GM15510 (cell line): ENCODE results near the gene PMPCA.

Source experiments
- POLR2A ChIP-seq: IDR thresholded peaks from 3 replicates; pipeline ENCODE4 v1.6.1; 2011; ENCODE audit warnings: borderline replicate concordance; ENCODE audit not compliant: insufficient read length; ENCODE audit errors: extremely low read depth

The PMPCA gene

DNA sequence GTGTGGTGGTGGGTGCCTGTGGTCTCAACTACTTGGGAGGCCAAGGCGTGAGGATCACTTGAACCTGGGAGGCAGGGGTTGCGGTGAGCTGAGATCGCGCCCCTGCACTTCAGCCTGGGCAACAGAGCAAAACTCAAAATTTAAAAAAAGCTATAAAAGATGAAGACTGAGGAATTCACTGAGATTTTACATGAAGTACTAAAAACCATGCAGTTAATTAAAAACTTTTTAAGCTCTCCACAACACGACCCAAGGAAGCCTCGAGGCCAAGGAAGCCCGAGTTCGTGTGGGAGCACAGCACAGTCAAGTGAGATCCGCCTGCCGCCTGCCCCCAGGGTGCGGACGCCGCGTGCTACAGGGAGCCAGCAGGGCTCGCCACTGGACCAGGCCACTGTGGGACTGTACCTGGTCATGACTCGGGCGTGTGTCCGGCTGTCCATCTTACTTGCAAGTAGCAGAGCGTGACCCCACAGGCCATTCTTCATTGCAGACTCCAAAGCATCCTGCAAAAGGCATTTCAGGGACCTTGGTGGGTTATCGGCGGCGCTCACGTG is 50.4 kb downstream of the PMPCA start:
- TF ChIP-seq POLR2A, result no peak

DNA sequence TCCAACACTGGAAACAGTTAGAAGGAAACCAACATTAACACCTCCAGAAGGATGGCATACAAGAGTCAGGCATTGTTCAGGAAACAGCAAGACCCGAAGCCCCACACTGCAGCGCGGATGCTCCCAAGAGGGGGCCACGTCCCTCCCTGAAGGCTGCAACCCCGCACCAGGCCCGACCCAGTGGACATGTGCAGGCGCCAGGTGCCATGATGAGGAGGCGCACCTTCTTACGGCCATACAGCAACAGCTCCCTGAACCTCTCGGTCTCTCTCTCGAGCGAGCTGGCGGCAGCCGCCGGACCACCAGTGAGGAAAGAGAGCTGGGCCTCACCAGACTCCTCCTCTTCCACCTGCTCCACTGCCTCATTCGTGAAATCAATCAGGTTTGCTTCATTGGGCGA is 52.2 kb downstream of the PMPCA start:
- no peak for TF ChIP-seq POLR2A

- no peak for TF ChIP-seq POLR2A
These were observed 53.1 kb downstream of the PMPCA start for GRCh38 chr9:136463578-136463977.

GRCh38 chr9:136464241-136464640 is 53.8 kb downstream of the PMPCA start:
- TF ChIP-seq POLR2A, result no peak

GRCh38 chr9:136465500-136466154 is 55.2 kb downstream of the PMPCA start:
- no peak for TF ChIP-seq POLR2A

DNA sequence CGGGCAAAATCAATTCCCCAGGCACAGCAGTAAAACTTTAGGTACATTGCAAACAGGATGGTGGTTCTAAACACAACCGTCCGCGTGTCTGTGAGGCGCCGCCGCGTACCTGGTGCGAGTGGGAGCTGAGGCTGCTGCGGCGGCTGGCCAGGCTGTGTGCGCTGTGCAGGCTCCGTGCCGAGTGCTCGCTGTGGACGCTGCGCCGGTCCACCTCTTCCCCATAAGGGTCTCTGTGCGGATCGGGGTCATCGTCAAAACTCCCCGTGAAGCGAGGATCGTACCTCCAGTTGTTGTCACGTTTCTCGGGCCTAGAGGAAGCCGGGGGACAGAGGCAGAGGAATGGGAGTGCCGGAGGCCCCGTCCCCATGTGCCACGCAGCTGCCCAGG is 55.7 kb downstream of the PMPCA start:
- no peak for TF ChIP-seq POLR2A

- TF ChIP-seq POLR2A, result no peak
These were observed 57.3 kb downstream of the PMPCA start for GRCh38 chr9:136467766-136468165.

DNA sequence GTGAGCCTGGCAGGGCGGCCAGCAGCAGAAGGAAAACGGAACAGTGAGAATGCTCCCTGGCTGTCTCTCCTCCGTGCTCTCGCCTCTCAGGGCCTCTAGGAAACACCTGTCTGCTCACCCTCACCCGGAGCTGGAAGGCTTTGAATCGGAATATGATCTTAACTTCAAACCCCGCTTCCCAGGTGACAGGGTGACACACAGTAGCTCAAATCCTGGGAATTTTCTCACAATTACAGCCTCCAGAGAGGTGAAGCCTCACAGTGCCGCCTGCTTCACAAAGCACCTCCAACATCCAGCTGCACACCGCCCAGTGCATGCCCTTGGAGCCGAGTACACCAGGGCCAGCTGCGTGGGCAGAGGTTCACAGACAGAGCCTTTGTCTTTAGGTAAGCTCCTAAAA is 59.9 kb downstream of the PMPCA start:
- no peak for TF ChIP-seq POLR2A

- TF ChIP-seq POLR2A, result no peak
These were observed 60.5 kb downstream of the PMPCA start for GRCh38 chr9:136470792-136471469.

- TF ChIP-seq POLR2A, result no peak
These were observed 61.5 kb downstream of the PMPCA start for GRCh38 chr9:136471802-136472487.

DNA sequence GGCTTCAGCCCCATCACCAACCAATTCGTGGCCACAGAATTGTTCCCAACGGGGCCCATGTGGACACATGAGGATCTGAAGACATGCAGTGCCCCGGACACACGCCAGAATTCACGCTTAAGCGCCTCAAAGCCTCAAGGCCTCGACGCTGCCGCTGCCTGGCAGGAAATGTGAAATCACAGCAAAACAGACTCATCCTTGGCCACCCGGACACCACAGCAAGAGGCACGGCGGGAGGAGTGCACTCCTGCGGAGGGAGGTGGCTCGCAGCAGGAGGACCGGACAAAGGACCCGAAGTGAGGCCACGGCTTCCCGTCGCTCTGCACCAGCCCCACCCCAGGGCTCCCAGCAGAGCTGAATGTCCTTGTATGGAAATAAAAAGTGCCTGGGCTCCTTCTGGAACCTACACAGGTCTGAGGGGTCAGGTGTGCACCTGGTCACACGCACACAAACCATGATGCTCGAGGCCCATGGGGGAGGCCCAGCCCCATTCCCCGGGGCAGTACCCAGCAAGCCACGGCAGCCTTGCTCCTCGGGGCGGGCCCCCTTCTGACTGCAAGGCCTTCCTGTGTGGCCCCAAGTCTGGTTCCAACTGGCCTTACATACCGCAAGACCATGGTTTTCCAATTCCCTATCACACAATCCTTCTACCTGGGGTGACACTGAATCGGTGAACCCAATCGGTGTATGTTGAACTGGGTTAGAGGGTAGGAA is 62.3 kb downstream of the PMPCA start:
- TF ChIP-seq POLR2A, result no peak

DNA sequence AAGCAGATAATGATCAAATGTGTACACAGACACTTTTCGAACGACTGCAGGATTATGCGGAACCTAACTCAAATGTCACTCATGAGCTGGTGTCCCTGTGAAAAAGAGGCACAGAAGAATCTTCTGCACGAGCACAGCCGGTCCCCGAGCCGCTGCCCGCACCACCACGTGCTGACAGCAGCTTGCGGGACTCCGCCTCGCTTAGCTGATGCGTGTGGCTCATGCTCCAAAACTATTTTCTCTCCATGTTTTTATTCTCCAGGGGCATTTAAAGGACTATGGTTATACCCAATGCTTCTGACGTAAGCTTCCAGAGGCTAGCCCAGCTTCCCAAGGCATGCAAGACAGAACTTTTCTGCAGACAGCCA is 62.9 kb downstream of the PMPCA start:
- no peak for TF ChIP-seq POLR2A
